ENCODE data around the gene FAM118A. TPM values are rescaled to one million over a fixed set of nuclear protein-coding genes. Genes with fewer than 3 reads are reported as not detected.
"Not testable (repeated sequence)": the region's sequence is repeated elsewhere in the genome, so short reads cannot be mapped to it uniquely, and the experiment has no call there.

FAM118A gene
- total RNA-seq, result 49.6 TPM

DNA sequence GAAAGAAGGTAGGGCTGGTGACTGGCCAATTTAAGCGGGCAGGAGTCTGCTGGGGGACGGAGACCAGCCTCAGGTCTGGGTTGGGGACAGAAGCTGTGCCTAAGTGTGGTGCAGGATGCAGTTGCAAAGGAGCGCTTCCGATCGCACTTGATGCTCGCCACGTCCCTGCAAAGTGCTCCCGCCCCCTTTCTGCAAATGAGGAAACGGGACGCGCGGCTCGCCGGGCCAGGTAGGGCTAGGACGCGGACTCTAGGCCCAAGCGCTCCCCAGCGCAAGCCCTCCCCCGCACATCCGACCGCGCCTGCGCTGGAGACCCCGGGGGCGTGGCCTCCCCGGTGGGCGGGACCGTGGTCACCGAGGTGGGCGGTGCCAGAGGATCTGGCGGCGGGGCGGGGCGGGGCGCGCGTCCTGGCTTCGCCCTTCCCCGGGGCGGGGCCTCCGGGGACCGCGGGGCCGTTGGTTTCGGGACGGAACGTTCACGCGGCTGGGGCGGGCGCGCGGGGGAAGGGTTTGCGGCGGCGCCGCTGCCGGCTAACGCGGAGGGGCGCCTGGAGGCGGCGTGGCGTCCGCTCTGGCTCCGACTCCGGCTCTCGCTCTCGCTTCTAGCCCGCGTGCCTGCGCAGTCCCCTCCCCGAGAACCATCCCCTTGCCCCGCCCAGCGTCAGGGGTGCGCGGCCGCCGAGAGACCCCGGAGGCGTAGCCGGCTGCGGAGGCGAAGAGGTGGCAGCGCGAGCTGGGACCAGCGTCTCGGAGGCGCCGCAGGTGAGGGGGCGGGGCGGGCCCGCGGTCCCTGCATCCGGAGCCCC lies at the start of gene FAM118A:
Gene FAM118A, plus strand, starts transcription at position 513 of the 806 bp plus-strand sequence. CDS start 12,446 bp downstream, outside the sequence.
- H3K9me3 ChIP-seq, result no peaks in the 10 kb centered on the region
- intact Hi-C loops (cut with DNase I), result loop anchor here (10.0 kb wide), 1 partner anchor 235 kb away; no protein-coding TSS in a partner anchor
- TF ChIP-seq, protein P1, sequence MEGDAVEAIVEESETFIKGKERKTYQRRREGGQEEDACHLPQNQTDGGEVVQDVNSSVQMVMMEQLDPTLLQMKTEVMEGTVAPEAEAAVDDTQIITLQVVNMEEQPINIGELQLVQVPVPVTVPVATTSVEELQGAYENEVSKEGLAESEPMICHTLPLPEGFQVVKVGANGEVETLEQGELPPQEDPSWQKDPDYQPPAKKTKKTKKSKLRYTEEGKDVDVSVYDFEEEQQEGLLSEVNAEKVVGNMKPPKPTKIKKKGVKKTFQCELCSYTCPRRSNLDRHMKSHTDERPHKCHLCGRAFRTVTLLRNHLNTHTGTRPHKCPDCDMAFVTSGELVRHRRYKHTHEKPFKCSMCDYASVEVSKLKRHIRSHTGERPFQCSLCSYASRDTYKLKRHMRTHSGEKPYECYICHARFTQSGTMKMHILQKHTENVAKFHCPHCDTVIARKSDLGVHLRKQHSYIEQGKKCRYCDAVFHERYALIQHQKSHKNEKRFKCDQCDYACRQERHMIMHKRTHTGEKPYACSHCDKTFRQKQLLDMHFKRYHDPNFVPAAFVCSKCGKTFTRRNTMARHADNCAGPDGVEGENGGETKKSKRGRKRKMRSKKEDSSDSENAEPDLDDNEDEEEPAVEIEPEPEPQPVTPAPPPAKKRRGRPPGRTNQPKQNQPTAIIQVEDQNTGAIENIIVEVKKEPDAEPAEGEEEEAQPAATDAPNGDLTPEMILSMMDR (IDR thresholded peaks at IDR 0.05), result peak in 1 of 3 experiments; percentile 19
- peak; percentile 53 to 81 for TF ChIP-seq POLR2AphosphoS5 (IDR thresholded peaks at IDR 0.05; ENCODE audit: insufficient read depth in 1 of 2, low read depth in 1 of 2)
- TF ChIP-seq POLR2A (IDR thresholded peaks at IDR 0.05), result peak in 1 of 2 donors; percentile 63
- no peak for DNase-seq (ENCODE audit: extremely low spot score in 2 of 2)
- H3K27me3 ChIP-seq, result no peaks in the 10 kb centered on the region
- no peaks in the 10 kb centered on the region for H3K36me3 ChIP-seq
- H3K4me3 ChIP-seq, result peak within 1 kb of the TSS; percentile 95 to 98
- H3K4me1 ChIP-seq, result peaks cover 20% of the 10 kb centered on the region
- H3K27ac ChIP-seq, result peak within 1 kb of the TSS; percentile 92

DNA sequence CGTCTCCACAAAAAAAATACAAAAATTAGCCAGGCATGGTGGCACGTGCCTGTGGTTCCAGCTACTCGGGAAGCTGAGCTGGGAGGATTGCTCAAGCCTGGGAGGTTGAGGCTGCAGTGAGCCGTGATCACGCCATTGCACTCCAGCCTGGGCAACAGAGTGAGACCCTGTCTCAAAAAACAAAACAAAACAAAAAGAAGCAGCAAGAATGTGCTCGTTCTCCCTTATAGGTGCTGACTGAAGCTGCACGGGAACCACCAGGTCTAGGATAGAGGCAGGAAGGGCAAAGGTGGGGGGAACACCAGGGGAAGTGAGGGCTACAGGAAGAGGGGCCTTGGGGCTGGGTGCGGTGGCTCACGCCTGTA lies 49.4 kb upstream of the FAM118A start:
- H3K27me3 ChIP-seq; intact Hi-C loops (cut with DNase I); H3K27ac ChIP-seq; H3K4me3 ChIP-seq; H3K36me3 ChIP-seq; H3K9me3 ChIP-seq; DNase-seq (ENCODE audit: extremely low spot score in 2 of 2): not testable (repeated sequence)
- peaks cover 12% of the 10 kb centered on the region for H3K4me1 ChIP-seq

DNA sequence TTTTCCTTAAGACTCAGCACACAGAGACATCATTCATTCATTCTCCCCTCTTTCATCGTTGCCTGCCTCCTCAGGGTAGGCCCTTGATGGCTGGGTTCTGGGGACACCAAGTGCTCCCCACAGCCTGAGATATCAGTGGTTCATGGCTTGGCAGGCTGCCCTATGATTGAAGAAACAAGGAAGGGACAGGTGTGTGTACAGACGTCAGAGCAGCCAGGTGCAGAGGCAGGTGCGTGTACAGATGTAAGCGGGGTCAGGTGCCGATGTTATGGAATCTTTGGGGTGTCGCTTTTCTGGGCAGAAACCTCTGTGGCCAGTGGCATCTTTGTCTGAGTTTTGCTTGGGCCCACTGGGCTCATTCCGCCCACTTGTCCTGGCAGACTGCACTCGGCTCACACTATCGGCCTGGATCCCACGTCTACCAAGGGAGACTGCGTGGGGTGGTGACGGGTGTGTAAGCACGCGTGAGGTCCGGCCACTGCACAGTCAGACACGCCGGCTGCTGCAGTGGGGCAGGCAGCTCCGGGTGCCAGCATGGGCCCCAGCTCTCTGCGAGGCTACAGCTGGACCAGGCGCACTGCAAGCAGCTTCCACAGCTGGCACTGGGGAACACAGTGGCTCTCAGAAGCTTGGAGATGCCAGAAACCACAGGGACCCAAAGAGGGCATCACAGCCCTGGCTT lies 48.2 kb upstream of the FAM118A start:
- intact Hi-C loops (cut with DNase I), result no loop called here
- Histone ChIP-seq H3K4me3 (no peak overlapping the region), H3K9me3 (no peaks in the 10 kb centered on the region), H3K36me3 (no peaks in the 10 kb centered on the region), H3K4me1 (peaks cover 12% of the 10 kb centered on the region), H3K27ac (no peak overlapping the region), H3K27me3 (no peaks in the 10 kb centered on the region)
- no peak for DNase-seq (ENCODE audit: extremely low spot score in 2 of 2)
- TF ChIP-seq POLR2AphosphoS5 (IDR thresholded peaks at IDR 0.05; ENCODE audit: insufficient read depth in 1 of 2, low read depth in 1 of 2) (no peak), POLR2A (IDR thresholded peaks at IDR 0.05) (no peak)
- TF ChIP-seq, protein P1 (IDR thresholded peaks at IDR 0.05), result no peak

DNA sequence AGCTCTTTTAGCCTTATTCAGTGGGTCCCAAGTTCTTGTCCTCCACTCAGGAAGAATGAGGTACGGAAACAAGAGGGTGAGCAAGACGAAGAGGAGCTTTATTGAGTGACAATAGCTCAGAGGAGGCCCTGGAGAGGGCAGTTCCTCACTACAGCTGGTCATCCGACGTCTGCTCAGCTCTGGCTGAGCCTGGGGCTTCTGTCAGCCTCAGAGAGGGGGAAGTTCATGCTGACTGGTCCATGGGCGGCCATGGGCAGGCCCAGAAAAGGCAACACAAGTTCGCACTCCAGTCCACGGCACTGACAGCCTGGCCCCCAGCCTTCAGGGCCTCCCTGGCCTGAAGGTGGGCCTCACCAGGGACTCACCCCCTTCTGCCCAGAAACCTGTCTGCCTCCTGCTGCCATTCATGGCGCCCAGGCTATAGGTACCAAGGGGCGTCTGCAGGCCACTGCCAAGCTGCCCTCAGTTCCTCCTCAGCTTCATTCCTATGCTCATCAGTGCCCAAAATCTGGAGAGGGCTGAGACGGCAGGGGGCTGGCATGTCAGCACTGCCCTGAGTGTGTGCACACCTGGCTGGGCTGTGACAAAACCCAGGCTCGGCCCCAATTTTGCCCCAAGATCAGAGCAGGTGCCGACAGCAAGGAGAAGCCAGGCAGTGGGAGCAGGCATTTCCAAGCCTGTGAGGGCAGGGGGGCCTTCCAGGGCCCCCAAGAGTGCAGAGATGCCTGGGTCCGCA lies 47.4 kb upstream of the FAM118A start:
- DNase-seq (ENCODE audit: extremely low spot score in 2 of 2), result no peak
- Histone ChIP-seq H3K9me3 (no peaks in the 10 kb centered on the region), H3K27me3 (no peaks in the 10 kb centered on the region), H3K36me3 (no peaks in the 10 kb centered on the region), H3K27ac (no peak overlapping the region), H3K4me1 (peaks cover 12% of the 10 kb centered on the region), H3K4me3 (no peak overlapping the region)
- TF ChIP-seq POLR2A (IDR thresholded peaks at IDR 0.05) (no peak), POLR2AphosphoS5 (IDR thresholded peaks at IDR 0.05; ENCODE audit: insufficient read depth in 1 of 2, low read depth in 1 of 2) (no peak)
- TF ChIP-seq, protein P1 (IDR thresholded peaks at IDR 0.05), result no peak
- intact Hi-C loops (cut with DNase I), result no loop called here

DNA sequence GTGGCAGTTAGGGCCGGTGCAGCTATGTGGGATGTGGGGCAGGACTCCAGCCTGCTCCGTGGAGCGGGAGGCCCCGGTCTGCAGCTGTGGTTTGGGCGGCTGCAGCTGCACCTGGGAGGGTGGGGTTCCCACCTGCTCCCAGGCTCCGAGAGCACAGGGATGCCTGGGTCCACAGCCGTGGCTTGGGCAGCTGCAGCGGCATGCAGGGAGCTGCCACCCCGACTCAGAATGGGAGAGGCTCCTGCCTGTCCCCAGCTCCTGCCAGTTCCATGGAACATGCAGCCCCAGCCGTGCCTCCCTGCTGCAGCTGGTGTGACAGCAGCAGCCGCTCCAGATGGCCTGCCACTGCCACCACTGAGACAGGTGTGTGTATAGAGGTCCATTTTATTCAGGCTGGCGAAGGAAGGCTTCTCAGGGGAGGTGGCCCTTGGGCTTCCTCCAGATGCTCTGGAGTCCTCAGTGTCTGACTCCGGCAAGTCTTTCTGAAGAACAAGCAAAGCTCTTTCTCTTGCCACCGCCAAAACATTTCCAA lies 46.7 kb upstream of the FAM118A start:
- no peaks in the 10 kb centered on the region for H3K27me3 ChIP-seq
- no peaks in the 10 kb centered on the region for H3K9me3 ChIP-seq
- no peak overlapping the region for H3K4me3 ChIP-seq
- H3K27ac ChIP-seq, result no peak overlapping the region
- intact Hi-C loops (cut with DNase I), result no loop called here
- peaks cover 15% of the 10 kb centered on the region for H3K4me1 ChIP-seq
- no peaks in the 10 kb centered on the region for H3K36me3 ChIP-seq
- TF ChIP-seq POLR2AphosphoS5 (IDR thresholded peaks at IDR 0.05; ENCODE audit: insufficient read depth in 1 of 2, low read depth in 1 of 2), result no peak
- TF ChIP-seq, protein P1 (IDR thresholded peaks at IDR 0.05), result no peak
- TF ChIP-seq POLR2A (IDR thresholded peaks at IDR 0.05), result no peak
- no peak for DNase-seq (ENCODE audit: extremely low spot score in 2 of 2)
